Endothelial cell of hepatic sinusoid (primary cell): ENCODE results near the gene IL4R.
"Not testable (repeated sequence)": the region's sequence is repeated elsewhere in the genome, so short reads cannot be mapped to it uniquely, and the experiment has no call there.

Experiments
- in situ Hi-C: cut with HindIII; loops from 2 replicates; pipeline ENCODE4 v1.10.0; 2017; ENCODE audit warnings: low sequenced_read_pairs

IL4R gene

GRCh38 chr16:27326738-27327585, 13.2 kb downstream of the IL4R start:
- in situ Hi-C loops = no loop called here

- in situ Hi-C loops = no loop called here
Measured at GRCh38 chr16:27327586-27327915, 13.8 kb downstream of the IL4R start.

DNA sequence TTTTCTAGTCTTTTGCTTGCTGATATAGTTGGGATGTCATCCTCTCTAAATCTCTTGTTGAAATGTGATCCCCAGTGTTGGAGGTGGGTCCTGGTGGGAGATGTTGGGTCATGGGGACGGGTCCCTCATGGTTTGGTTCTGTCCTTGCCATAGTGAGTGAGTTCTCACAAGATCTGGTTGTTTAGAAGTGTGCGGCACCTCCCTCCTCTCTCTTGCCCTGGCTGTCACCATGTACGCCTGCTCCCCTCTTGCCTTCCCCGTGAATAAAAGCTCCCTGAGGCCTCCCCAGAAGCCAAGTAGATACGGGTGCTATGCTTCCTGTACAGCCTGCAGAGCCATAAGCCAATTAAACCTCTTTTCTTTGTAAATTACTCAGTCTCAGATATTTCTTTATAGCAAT, 15.2 kb downstream of the IL4R start:
- in situ Hi-C loops = no loop called here

GRCh38 chr16:27329376-27330079, 15.8 kb downstream of the IL4R start:
- in situ Hi-C loops = not testable (repeated sequence)

GRCh38 chr16:27330542-27330941, 16.8 kb downstream of the IL4R start:
- in situ Hi-C loops = no loop called here

DNA sequence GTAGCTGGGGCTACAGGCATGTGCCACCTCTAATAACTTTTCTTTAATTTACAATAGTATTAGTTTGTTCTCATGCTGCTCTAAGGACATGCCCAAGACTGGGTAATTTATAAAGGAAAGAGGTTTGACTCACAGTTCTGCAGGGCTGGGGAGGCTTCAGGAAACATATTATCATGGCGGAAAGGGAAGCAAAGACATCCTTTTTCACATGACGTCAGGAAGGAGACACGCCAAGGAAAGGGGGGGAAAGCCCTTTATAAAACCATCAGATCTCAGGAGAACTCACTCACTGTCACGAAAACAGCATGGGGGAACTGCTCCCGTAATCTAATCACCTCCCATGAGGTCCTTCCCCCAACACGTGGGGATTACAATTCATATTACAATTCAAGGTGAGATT, 18.3 kb downstream of the IL4R start:
- in situ Hi-C loops = no loop called here

DNA sequence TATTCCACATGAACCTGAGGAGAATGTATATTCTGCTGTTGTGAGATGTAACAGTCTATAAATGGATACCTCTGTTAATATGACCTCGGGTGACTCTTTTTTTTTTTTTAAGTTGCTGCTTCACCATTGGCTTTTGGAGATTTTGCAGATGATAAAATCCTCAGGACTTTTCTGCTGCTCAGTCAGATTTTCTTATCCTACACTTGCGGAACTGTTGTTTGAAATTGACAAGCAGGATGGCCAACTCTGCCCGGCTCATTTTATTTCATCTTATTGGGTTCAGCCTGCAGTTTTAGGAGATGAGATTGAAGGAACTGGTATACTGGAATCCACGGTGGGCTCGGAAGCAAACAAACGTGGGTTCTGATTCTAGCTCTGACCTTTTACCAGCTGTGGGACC, 19.3 kb downstream of the IL4R start:
- in situ Hi-C loops = no loop called here

GRCh38 chr16:27333549-27333948, 19.8 kb downstream of the IL4R start:
- in situ Hi-C loops = no loop called here

DNA sequence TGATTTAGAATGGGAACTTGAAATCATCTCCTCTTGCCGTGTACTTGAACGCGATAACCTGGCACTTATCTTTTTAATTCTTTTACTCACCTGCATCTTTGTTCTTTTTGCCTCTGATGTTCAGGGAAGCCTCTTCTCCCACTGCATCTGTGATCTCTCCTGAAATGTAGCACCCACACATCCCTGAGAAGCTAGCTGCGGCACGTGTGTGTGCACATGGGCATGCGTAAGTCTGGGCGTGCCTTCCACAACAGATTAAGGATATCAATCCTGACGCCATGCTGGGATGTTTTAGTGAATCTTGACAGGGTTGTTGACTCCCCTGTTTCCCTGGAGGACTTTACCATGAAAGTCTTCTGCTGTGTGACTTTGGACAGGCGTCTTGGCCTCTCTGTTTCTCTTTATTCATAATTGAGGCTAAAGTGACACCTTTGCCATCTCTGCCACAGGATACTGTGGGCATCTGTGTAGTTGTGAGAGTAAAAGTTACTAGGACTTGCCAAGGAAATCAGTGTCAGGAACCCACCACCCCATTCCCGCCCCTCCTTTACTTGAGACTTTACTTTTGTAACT, 20.5 kb downstream of the IL4R start:
- in situ Hi-C loops = no loop called here

DNA sequence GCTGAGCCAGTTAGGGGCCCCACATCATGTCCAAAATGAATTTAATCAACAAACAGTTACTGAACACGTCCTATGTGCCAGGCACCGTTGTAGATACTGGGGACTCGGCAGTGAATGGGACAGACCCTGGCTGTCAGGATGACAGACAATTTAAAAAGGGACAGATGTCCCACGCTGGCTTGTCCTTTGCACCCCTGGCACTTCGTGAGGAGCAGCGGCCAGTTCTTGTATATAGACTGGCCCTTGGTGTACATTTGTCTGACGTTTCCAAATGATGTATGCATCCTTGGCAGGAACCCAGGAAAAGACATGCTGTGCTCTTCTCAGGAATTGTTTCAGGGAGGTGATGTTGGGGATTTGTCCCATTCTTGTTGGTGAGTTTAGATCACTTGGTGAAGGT, 21.1 kb downstream of the IL4R start:
- in situ Hi-C loops = no loop called here

- in situ Hi-C loops = no loop called here
Measured at GRCh38 chr16:27335349-27336053, 21.7 kb downstream of the IL4R start.

GRCh38 chr16:27337024-27337423, 23.2 kb downstream of the IL4R start:
- in situ Hi-C loops = no loop called here

GRCh38 chr16:27339180-27339579, 25.4 kb downstream of the IL4R start:
- in situ Hi-C loops = no loop called here

GRCh38 chr16:27340654-27341053, 26.9 kb downstream of the IL4R start:
- in situ Hi-C loops = no loop called here

GRCh38 chr16:27341549-27341948, 27.8 kb downstream of the IL4R start:
- in situ Hi-C loops = no loop called here

DNA sequence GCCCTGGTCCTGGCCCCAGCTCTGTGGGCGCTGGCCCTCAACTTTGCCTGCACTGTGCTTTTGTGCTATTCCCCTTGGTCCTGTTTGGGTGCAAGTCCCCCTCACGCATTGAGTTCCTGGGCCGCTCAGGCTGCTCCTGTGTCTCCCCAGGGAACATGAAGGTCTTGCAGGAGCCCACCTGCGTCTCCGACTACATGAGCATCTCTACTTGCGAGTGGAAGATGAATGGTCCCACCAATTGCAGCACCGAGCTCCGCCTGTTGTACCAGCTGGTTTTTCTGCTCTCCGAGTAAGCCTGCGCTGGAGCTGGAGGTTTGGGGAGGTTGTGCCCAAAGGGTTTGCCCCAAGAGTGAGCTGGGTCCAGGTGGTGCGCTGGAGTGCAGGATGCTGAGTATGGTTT, 28.2 kb downstream of the IL4R start:
- in situ Hi-C loops = no loop called here

DNA sequence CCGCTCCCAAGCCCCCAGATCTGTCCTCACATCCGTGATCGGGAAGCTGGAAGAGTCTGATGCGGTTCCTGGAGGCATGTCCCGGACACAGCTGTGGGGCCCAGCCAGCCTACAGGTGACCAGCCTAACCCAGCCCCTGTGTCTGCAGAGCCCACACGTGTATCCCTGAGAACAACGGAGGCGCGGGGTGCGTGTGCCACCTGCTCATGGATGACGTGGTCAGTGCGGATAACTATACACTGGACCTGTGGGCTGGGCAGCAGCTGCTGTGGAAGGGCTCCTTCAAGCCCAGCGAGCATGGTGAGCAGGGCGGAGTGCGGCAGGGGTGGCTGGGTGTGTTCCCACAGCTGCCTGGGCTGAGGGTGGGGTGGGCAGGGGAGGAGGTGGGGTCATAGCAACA, 30.9 kb downstream of the IL4R start:
- in situ Hi-C loops = no loop called here

- in situ Hi-C loops = no loop called here
Measured at GRCh38 chr16:27345201-27345600, 31.4 kb downstream of the IL4R start.

DNA sequence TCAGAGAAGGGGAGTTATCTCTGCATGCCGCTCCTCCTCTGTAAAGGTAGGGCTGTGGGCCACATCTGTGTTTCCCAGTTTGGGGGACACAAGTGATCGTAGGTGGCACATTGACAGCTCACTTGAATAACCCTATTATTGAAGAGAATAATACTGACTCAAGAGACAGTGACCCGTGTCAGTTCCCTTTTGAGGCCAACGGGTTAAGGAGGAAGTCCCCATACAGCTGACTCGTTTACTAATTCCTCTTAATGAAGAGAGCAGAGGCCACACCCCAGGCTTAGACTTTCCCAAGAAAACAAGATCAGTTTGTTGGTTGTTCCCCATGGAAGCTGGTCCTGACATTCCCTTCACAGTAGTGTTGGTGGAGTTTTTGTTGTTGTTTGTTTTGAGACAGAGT, 33.0 kb downstream of the IL4R start:
- in situ Hi-C loops = no loop called here

GRCh38 chr16:27347930-27348685, 34.3 kb downstream of the IL4R start:
- in situ Hi-C loops = no loop called here

DNA sequence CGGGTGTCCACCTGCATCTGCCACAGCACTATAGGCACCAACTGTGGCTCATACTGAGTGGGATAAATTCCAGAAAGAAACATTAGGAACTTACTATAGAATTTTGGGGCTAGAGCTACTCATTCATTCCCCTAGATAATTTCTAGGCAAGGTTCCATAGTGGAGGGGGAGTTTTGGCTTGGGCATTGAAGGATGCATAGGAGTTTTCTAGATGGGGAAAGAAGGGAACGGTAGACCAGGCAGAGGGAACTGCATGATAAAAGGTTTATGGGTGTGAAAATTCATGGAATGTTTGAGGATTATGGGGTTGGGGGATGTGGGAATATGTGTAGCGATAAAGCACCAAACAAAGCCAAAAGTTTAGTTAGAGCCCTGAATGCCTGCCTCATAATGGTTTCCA, 35.5 kb downstream of the IL4R start:
- in situ Hi-C loops = no loop called here
